NCI-H2107 treated with DMSO at 0.1 percent for 48 hours (cell line): Measurements from ENCODE around the gene LHFPL2.
A peak's percentile ranks its signal among the peaks of the same experiment; 100 is the strongest.

Experiments
- DNase-seq: peaks from one replicate; lab custom pipeline; 2025; ENCODE audit not compliant: unreplicated experiment; lab: John Stamatoyannopoulos, UW

LHFPL2 gene

GRCh38 chr5:78597068-78597973, 51.3 kb downstream of the LHFPL2 start:
- no peak for DNase-seq

DNA sequence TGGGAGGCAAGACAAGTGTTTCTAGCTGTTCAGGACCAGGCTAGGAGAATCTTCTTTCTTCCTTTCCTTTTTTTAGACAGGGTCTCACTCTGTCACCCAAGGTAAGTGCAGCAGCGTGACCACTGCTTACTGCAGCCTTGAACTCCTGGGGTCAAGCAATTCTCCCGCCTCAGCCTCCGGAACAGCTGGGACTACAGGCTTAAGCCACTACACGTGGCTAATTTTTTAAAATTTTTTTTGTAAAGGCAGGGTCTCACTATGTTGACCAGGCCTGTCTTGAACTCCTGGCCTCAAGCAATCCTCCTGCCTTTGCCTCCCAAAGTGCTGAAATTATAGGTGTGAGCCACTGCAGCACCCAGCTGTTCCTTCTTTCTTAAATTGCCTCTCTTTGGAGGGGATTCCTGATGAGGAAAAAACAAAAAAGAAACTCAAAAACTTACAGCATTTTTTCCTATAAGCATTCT, 53.1 kb downstream of the LHFPL2 start:
- no peak for DNase-seq

DNA sequence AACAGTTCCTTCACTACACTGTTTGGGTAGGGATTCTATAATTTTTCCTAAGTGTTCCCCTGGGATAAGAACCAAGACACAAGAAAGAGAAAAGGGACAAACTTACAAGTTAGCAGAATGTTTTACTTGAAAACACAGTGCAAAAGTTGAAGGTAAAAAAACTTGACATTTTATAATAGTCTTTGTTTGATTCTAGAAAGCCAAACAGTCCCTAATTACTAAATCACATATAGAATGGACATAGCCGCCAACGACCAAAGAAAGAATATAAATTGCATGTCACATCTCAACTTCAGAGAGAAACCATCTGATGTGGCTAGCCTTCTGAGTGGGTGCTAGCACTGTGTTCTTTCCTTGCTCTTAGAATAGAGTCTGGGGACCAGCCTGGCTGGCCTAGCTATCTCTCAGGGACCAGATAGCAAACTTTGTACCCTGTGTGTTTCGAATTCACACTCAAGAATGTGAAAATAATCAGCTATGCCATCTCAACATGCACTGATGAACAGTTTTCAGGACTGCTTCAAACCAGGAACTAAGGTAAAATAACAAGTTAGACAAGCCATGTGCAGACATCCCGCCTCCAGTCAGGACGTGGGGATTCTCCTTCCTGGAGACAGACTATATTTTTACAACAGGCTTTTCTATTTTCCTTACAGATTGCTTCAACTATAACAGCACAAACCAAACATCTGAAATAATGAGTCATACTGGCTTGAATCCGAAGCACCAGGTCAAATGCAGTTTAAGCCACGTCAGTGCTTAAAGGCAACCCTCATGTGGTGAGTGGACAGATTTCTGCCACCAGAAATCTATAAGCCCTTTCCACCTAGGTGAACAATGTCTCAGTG, 53.7 kb downstream of the LHFPL2 start:
- no peak for DNase-seq

DNA sequence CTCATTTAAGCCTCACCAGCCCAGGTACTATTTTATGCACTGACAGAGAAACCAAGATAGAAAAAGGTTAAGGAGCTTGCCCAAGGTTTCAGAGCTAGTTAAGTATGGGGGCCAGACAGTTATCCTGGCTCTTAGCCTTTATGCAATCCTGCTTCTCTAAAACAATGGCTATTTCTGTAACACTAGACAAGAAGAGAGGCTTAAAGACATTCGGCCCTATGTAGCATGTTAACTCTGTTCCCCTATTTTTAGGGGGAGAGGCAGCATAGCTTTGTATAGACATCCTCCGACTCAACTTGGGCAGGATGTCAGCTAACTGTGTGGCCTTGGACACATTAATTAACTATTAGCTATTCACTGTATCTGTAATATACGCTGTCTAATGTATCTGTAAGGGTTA, 54.6 kb downstream of the LHFPL2 start:
- DNase-seq, result no peak

DNA sequence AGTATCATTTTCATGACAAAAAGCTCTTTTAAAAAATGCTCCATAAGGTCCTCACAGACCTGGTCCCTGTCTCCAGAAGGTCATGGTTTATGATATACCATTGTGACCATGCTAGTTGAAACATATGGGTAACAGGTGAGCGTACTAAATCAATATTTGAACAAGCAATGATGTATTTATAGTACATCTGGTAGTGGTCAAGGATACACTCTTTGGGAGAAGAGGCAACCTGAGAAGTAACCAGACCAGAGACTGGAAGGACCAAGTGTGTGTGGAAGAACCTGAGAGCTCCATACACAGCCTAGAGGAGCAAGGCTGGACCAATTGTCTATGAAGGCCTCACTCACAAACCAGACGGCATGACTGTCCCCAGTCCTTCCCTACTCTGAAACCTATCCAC, 55.1 kb downstream of the LHFPL2 start:
- no peak for DNase-seq

GRCh38 chr5:78592735-78593386, 55.7 kb downstream of the LHFPL2 start:
- no peak for DNase-seq

DNA sequence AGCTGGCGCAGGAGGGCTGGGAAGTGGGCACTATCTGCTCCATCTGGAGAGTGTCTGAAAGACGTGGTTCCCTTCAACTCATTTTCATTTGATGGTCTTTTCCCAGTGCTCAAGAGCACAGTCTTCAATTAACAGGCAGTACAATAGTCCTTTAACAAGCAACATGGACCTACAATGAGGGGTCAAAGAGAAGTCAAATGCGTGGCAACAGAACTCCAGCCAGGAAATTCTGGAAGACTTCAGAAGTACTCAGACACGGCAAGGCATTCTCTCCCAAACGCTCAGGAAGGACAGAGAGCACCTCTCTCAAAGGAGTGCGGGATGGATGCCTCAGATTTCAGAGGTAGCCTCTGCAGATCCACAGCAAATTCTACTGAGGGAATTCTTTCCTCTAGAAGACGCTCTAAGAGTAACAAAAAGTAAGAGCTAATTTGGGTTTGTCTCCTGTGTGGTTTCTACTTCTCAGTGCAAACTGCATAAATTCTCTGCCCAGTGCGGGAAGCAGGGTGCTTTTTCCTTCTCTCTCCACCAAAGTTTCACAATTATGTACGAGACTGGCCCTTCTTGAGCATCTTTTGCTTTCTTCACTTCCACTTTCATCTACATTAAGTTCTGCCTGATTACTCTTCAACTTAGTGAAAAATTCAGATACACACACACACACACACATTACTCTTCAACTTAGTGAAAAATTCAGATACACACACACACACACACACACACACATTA, 56.4 kb downstream of the LHFPL2 start:
- DNase-seq, result no peak

DNA sequence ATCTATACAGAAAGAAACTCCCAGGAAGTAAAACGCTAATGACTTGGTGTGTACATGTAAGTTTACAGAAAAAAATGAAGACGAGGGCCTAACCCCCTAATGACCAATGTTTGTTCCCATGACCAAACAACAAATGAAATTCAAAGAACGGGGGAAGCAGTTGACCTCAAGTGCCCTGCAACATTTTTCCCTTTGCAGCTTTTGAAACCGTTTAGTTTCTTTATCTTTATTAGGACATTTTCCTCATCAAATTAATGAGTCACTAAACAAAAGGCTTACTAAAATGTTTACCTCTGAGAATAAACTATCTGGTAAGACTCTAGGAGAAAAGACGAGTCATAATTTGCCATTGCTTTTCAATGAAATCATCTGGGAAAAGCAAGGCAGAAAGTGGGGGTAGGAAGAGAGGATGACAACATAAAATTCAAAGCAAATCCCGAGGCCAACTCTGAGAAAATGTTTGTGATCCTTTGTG, 57.4 kb downstream of the LHFPL2 start:
- DNase-seq, result no peak

GRCh38 chr5:78589923-78590322, 58.6 kb downstream of the LHFPL2 start:
- no peak for DNase-seq

GRCh38 chr5:78588507-78588906, 60.1 kb downstream of the LHFPL2 start:
- no peak for DNase-seq

DNA sequence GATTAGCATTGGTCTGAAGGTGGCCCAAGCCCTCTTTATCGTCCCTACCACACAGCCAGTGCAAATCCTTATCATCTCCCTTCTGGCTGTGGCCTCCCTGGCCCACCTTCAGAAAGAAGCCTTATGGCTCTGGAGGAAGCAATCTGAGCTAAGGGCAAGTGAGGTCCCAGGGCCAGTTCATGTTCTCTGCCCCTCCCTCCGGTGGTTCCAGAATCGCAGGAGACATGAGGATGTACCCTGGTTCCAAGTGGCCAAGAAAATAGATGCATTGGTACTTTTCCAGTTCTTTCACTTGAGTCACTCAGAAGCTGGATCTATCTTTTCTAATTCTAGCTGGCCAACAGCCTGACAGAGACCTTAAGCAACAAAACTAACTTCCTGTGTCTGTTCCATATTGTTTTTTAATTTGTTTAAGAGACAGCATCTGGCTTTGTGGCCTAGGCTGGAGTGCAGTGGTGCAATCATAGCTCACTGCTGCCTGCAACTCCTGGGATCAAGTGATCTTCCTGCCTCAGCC, 60.7 kb downstream of the LHFPL2 start:
- peak; percentile 32 for DNase-seq

DNA sequence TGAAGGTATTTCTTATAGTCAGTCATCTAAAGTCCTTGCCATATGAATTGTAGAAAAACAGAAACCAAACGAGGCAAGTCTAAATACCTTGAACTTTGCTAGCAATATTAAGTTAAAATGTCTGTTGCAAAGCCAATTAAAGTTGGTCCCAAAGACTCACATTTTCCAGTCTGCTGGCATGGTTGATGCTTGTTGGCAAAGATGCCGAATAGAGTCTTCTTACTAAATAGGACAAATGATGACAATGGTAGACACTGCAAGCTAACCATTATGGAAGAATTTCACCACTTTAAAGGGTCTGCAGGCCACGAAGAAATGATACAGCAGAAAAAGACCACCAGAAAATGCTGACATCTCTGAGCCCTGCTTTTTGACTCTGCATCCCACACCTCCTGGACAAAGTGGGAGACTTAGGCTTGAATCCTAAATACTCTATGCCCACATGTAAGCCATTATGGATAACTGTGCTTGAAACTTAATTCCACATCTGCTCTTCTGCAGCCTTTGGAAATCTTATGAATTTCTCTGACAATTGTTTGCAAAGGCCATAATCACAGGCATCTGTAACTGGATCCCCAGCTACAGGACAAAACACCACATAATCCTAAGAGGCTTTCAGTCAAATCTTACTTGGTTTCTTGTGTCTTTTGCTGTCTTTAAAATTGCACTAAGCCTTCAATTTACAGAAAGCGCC, 61.3 kb downstream of the LHFPL2 start:
- no peak for DNase-seq

GRCh38 chr5:78586251-78586650, 62.3 kb downstream of the LHFPL2 start:
- no peak for DNase-seq

- DNase-seq, result no peak
Measured at GRCh38 chr5:78578015-78578414, 70.6 kb downstream of the LHFPL2 start.

DNA sequence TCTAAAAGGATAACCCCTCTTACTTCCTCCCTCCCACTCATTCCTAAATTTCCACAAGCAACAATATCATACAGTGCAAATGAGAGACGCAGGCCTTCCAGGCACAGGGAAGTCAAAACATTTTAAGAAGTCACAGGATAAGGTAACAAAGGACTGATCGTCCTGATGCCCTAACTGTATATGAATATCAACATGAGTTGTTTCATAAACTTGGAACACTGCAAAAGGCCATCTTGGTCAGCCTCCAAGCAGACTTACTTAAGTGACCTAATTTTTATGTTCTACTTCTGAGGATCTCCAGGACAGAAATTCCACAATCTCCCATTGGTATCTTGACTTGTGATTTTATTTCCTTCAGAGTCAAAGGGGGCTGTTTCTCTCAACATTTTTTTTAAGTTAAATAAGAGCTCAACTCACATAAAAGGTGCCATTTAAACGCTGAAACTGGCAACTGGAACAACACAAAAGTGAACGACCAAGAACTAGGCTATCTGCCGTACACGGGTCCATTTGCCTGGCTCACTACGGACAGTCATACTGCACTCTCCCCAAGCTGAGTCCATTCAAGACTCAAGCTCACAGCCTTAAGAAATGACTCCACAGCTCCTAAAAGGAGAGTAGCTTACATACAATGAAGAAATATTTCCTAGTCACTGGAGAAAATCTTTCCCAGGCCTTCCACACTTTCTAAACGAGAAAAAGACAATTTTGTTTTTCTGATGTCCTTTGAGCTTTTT, 71.3 kb downstream of the LHFPL2 start:
- DNase-seq, result no peak

DNA sequence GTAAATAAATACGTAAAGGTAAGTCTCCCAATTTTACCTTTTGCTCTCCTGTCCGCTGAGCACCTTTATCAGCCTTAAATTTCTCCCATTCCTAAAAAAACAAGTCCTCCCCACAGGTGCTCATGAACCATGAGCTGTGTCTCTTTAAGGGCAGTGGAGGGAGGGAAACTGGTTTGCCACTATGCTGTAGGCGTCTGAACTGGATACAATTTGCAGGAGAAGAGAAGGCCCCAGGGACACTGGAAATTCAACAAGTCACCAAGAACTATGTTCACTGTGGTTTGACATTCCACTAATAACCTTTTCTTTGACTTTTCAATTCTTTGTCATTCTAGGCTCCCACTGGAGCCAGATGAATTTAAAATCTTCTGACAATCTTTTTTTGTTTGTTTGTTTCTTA, 72.2 kb downstream of the LHFPL2 start:
- DNase-seq, result no peak

DNA sequence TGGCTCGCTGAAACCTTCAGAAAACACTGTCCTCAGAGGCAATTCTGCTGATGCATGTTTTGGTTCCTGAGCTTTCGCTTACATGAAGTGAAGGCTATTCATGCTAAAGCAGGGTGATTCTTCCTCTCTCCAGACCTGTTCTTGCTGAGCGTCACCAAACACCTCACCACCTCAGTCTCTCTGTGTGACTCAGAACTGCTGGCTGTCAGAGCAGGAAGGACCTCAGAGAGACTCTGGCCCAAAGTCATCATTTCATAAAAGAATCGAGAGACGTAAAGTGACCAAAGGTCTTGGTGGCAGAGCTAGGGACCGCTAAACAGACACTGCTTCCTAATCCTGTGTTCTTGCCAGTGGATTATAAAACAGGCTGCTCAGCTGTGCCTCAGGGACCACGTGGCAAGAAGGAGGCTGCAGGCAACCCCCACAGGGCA, 73.8 kb downstream of the LHFPL2 start:
- DNase-seq, result no peak

- no peak for DNase-seq
Measured at GRCh38 chr5:78574131-78574673, 74.4 kb downstream of the LHFPL2 start.

- DNase-seq, result no peak
Measured at GRCh38 chr5:78573318-78573717, 75.3 kb downstream of the LHFPL2 start.
